Esophagus muscularis mucosa (tissue), 4 donors: Measurements from ENCODE around the gene SLC20A1. TPM values are rescaled to one million over a fixed set of nuclear protein-coding genes. Genes with fewer than 3 reads are reported as not detected.

Source experiments
- DNase-seq: peaks from one replicate; pipeline ENCODE4 v3.0.0-alpha.2; 2017; ENCODE audit errors: extremely low spot score
- H3K27ac ChIP-seq, 4 donors: fragments of 200-600 bp; sonication (generic); replicated peaks in 1 of 4; 1 replicate in 3 of 4; 2 replicates in 1 of 4; pipeline ENCODE4 v1.5.1; 2016 to 2019; ENCODE audit warnings: mild to moderate bottlenecking in 1 of 4
- H3K27me3 ChIP-seq, 4 donors: fragments of 200-600 bp; sonication (generic); one replicate each; pipeline versions ENCODE4 v1.5.1 to v1.6.0; 2016 to 2019
- H3K36me3 ChIP-seq, 4 donors: fragments of 200-600 bp; sonication (generic); one replicate each; pipeline ENCODE4 v1.5.1; 2016 to 2019
- H3K4me1 ChIP-seq, 4 donors: fragments of 200-600 bp; sonication (generic); one replicate each; pipeline ENCODE4 v1.5.1; 2016 to 2019
- H3K4me3 ChIP-seq, 4 donors: fragments of 200-600 bp; sonication (generic); 1 replicate in 2 of 4; 2 replicates in 2 of 4; pipeline ENCODE4 v1.5.1; 2016 to 2019; ENCODE audit warnings: mild to moderate bottlenecking in 4 of 4, moderate library complexity in 1 of 4
- H3K9me3 ChIP-seq, 4 donors: fragments of 200-600 bp; sonication (generic); 1 replicate in 3 of 4; 2 replicates in 1 of 4; pipeline ENCODE4 v1.5.1; 2016 to 2019
- EP300 ChIP-seq: sonication (generic); formaldehyde crosslinking; IDR thresholded peaks from one replicate; pipeline ENCODE4 v1.6.1; 2017; ENCODE audit warnings: antibody characterized with exemption
- POLR2A ChIP-seq: fragments of 450-650 bp; IDR thresholded peaks from one replicate; pipeline ENCODE4 v1.6.1; 2017; ENCODE audit warnings: antibody characterized with exemption, moderate library complexity, mild to moderate bottlenecking, low read depth
- POLR2AphosphoS5 ChIP-seq, 2 donors: sonication (generic); formaldehyde crosslinking; IDR thresholded peaks; one replicate each; pipeline ENCODE4 v1.6.1; 2017; ENCODE audit warnings: antibody characterized with exemption in 2 of 2
- WGBS: methylation state at CpG from one replicate; pipeline ENCODE4 v1.1.5; 2018; 5-methylcytosine and 5-hydroxymethylcytosine counted together
- intact Hi-C: fragments of 100-400 bp; cut with DNase I; formaldehyde crosslinking; loops from one replicate; pipeline ENCODE4 v1.15.1; 2023
- total RNA-seq, 4 donors: library from RNA; depleted of rRNA; stranded (reverse); fragments of >200 nt; gene quantifications; one replicate each; pipeline versions ENCODE4 v1.1.0 to v1.2.1, GENCODE V29; 2016
- TF ChIP-seq, protein P1 (sequence below), 3 experiments: fragments of 200-600 bp in 2 of 3; fragments of 450-650 bp in 1 of 3; sonication (generic) in 2 of 3; IDR thresholded peaks; one replicate each; pipeline ENCODE4 v1.5.1; 2017 to 2019; ENCODE audit warnings: antibody characterized with exemption in 3 of 3, mild to moderate bottlenecking in 2 of 3, moderate library complexity in 1 of 3

Gene SLC20A1
- total RNA-seq, 4 donors from 2014 or later = 12.0 to 34.1 (median 14.9) TPM

DNA sequence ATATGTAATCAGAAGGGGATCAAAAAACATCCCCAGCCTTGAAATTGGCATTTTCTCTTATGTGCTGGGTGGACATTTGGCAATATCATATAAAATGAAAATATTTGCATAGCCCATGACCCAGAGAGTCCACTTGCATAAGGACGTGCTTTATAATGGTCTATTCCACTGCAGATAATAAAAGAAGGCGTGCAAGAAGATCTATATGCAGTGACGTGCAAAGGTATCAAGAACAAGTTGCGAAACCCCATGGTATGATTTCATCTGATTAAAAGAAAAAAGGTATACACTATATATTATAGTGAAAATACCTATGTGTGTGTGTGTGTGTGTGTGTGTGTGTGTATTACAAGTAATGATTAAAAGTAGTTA is 8.5 kb upstream of the SLC20A1 start:
- TF ChIP-seq, protein P1, sequence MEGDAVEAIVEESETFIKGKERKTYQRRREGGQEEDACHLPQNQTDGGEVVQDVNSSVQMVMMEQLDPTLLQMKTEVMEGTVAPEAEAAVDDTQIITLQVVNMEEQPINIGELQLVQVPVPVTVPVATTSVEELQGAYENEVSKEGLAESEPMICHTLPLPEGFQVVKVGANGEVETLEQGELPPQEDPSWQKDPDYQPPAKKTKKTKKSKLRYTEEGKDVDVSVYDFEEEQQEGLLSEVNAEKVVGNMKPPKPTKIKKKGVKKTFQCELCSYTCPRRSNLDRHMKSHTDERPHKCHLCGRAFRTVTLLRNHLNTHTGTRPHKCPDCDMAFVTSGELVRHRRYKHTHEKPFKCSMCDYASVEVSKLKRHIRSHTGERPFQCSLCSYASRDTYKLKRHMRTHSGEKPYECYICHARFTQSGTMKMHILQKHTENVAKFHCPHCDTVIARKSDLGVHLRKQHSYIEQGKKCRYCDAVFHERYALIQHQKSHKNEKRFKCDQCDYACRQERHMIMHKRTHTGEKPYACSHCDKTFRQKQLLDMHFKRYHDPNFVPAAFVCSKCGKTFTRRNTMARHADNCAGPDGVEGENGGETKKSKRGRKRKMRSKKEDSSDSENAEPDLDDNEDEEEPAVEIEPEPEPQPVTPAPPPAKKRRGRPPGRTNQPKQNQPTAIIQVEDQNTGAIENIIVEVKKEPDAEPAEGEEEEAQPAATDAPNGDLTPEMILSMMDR (IDR thresholded peaks at IDR 0.05) = no peak
- TF ChIP-seq POLR2A = no peak
- TF ChIP-seq POLR2AphosphoS5 (IDR thresholded peaks at IDR 0.05) = no peak
- TF ChIP-seq EP300 = no peak
- 91% methylated on average over 4 of the region's 4 CpGs for WGBS
- no peak for DNase-seq
- Histone ChIP-seq H3K4me3 (no peak overlapping the region), H3K27me3 (no peaks in the 10 kb centered on the region), H3K9me3 (no peaks in the 10 kb centered on the region), H3K4me1 (peaks cover 0 to 8% (median 2%) of the 10 kb centered on the region in 4 donors), H3K27ac (no peak overlapping the region), H3K36me3 (no peaks in the 10 kb centered on the region)
- intact Hi-C loops = no loop called here

DNA sequence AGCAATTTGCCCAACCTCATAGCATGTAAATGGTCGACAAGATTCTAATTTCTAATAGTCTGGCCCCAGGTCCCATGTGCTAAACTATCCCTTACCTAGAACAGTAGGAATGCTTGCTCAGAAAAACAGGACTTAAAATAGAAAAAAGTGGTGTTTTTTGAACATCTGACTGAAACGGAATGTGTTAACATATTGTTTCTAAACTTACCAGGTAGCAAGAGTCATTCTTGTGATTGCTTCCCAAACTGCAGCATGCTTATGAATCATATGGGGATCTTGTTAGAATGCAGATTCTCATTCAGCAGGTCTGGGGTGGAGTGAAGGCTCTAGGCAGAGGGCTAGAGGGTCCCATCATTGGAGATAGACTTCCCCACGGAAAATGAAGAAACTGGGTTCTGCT is 5.8 kb upstream of the SLC20A1 start:
- Histone ChIP-seq H3K36me3 (no peaks in the 10 kb centered on the region), H3K4me3 (no peak overlapping the region), H3K9me3 (no peaks in the 10 kb centered on the region), H3K4me1 (peaks cover 13 to 22% (median 16%) of the 10 kb centered on the region in 4 donors), H3K27ac (no peak overlapping the region), H3K27me3 (no peaks in the 10 kb centered on the region)
- intact Hi-C loops = no loop called here
- TF ChIP-seq, protein P1 (IDR thresholded peaks at IDR 0.05) = no peak
- TF ChIP-seq EP300 (no peak), POLR2A (no peak), POLR2AphosphoS5 (IDR thresholded peaks at IDR 0.05) (no peak)
- peak; percentile 2 for DNase-seq
- WGBS = 80% methylated on average over 2 of the region's 3 CpGs

DNA sequence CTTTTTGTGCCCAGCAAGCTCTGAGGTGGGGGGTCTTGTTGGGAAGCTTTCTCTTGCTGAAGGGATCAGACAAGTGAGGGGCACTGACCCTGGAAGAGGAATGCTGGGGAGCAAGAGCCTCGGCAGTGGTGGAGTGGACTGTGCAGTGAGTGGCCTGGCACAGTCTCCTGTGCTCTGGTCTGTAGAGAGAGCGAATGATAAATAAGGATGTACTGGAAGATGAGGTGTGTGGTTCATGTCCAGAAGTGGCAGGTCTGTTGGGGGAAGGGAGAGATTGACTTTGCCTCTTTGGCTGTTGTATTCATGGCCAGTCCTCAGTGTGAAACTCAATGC is 5.3 kb upstream of the SLC20A1 start:
- H3K27me3 ChIP-seq = no peaks in the 10 kb centered on the region
- H3K4me1 ChIP-seq = peaks cover 14 to 23% (median 18%) of the 10 kb centered on the region in 4 donors
- intact Hi-C loops = no loop called here
- H3K4me3 ChIP-seq = no peak overlapping the region
- H3K36me3 ChIP-seq = no peaks in the 10 kb centered on the region
- WGBS = 97% methylated on average over 2 of the region's 2 CpGs
- TF ChIP-seq POLR2AphosphoS5 (IDR thresholded peaks at IDR 0.05) (no peak), EP300 (no peak), POLR2A (no peak)
- TF ChIP-seq, protein P1 (IDR thresholded peaks at IDR 0.05) = no peak
- DNase-seq = no peak
- no peak overlapping the region for H3K27ac ChIP-seq
- no peaks in the 10 kb centered on the region for H3K9me3 ChIP-seq

DNA sequence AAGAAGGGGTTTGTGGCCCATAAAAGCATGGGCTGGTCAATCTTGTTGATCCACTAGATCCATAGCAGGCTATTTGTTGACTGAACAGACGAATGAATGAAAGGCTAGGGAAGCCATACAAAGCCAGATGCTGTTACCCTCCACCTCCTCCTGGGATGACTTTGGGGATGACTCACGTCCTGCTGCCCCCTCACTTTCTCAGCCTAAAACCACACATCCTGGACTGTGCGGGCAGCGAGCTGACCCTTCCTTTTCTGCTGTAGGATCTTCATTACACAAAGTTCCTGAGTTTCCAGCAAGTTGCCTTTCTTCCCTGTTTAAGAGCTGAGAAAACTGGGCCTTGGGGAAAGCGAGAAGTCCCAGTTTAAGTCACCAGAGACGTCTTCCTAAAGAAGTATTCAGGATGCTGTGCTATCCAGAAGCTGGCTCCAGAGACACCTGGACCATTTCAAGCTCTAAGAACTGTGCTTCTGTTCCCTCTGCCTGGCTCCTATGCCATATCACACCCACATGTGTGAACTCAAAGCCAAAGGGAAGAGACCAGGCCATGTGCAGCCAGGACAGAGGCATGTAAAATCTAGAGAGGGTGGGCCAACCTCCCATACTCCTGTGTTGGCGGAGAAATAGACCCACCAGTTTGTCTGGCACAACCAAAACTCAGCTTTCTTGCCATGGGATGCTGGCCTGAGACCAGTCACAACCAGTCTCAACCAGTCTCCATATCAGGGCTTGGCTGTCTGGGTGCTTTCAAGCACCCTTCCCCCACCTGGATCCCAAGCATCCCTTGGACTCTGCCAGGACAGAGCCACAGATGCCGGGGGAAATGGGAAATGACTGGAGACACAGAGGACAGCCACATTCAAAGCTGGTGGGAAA is 4.7 kb upstream of the SLC20A1 start:
- intact Hi-C loops = no loop called here
- no peak for DNase-seq
- TF ChIP-seq POLR2A (no peak), EP300 (no peak), POLR2AphosphoS5 (IDR thresholded peaks at IDR 0.05) (no peak)
- TF ChIP-seq, protein P1 (IDR thresholded peaks at IDR 0.05) = no peak
- Histone ChIP-seq H3K27ac (peak overlapping the region in 3 of 4 donors; percentile 8 to 17 (median 16)), H3K4me1 (peaks cover 14 to 23% (median 18%) of the 10 kb centered on the region in 4 donors), H3K4me3 (no peak overlapping the region), H3K27me3 (no peaks in the 10 kb centered on the region), H3K36me3 (no peaks in the 10 kb centered on the region), H3K9me3 (no peaks in the 10 kb centered on the region)
- WGBS = 56% methylated on average over 8 of the region's 8 CpGs
